CD8-positive, alpha-beta memory T cell (primary cell): Measurements from ENCODE around the gene MOB1B. TPM values are rescaled to one million over a fixed set of nuclear protein-coding genes. Genes with fewer than 3 reads are reported as not detected.
A peak's percentile ranks its signal among the peaks of the same experiment; 100 is the strongest.

ENCODE experiments used
- CTCF ChIA-PET: fragments of 350-600 bp; sonication (Branson Sonifier 250); formaldehyde crosslinking; loops from one replicate; lab custom pipeline; 2021; ENCODE audit warnings: antibody characterized with exemption; lab: Charles Lee
- POLR2A ChIA-PET: fragments of 350-600 bp; sonication (Branson Sonifier 250); formaldehyde crosslinking; loops from one replicate; lab custom pipeline; 2021; ENCODE audit warnings: antibody characterized with exemption; lab: Charles Lee
- DNase-seq, 5 donors: peaks; one replicate each; pipeline versions ENCODE4 v3.0.0 to v3.0.0-alpha.2; 2020 to 2022; ENCODE audit warnings: mixed read lengths in 1 of 5
- H3K27ac ChIP-seq: one replicate; pipeline ENCODE4 v1.7.0; 2013; ENCODE audit warnings: low read depth, mild to moderate bottlenecking, low read length, moderate library complexity
- H3K27me3 ChIP-seq: 2 replicates; pipeline ENCODE4 v1.7.0; 2013; ENCODE audit warnings: low read length, mild to moderate bottlenecking; ENCODE audit not compliant: insufficient read depth, poor library complexity, severe bottlenecking
- H3K36me3 ChIP-seq: 2 replicates; pipeline ENCODE4 v1.7.0; 2013; ENCODE audit warnings: mild to moderate bottlenecking, low read length, moderate library complexity; ENCODE audit not compliant: insufficient read depth
- H3K4me1 ChIP-seq: 2 replicates; pipeline ENCODE4 v1.7.0; 2013; ENCODE audit warnings: mild to moderate bottlenecking, low read length, moderate library complexity; ENCODE audit not compliant: insufficient read depth
- H3K4me3 ChIP-seq: 2 replicates; pipeline ENCODE4 v1.7.0; 2013; ENCODE audit warnings: mild to moderate bottlenecking, low read length
- H3K9me3 ChIP-seq: 2 replicates; pipeline ENCODE4 v1.7.0; 2013; ENCODE audit warnings: mild to moderate bottlenecking, low read length
- H3K27ac Mint-ChIP-seq, 8 donors: one replicate each; pipeline ENCODE4 v1.8.0; 2020 to 2021; ENCODE audit warnings: mixed read lengths in 8 of 8, mild to moderate bottlenecking in 6 of 8, inconsistent platforms in 3 of 8, moderate library complexity in 3 of 8
- H3K27me3 Mint-ChIP-seq, 2 donors: one replicate each; pipeline ENCODE4 v1.8.0; 2020 to 2021; ENCODE audit warnings: mixed read lengths in 2 of 2, mild to moderate bottlenecking in 1 of 2, moderate library complexity in 1 of 2
- H3K36me3 Mint-ChIP-seq, 3 donors: one replicate each; pipeline ENCODE4 v1.8.0; 2020 to 2021; ENCODE audit warnings: mixed read lengths in 3 of 3, inconsistent platforms in 1 of 3, mild to moderate bottlenecking in 1 of 3
- H3K4me1 Mint-ChIP-seq, 3 donors: one replicate each; pipeline ENCODE4 v1.8.0; 2020 to 2021; ENCODE audit warnings: mixed read lengths in 3 of 3, inconsistent platforms in 1 of 3, mild to moderate bottlenecking in 1 of 3
- H3K4me3 Mint-ChIP-seq, 7 donors: one replicate each; pipeline ENCODE4 v1.8.0; 2020 to 2021; ENCODE audit warnings: mixed read lengths in 7 of 7, mild to moderate bottlenecking in 6 of 7, moderate library complexity in 4 of 7, inconsistent platforms in 2 of 7
- H3K9me3 Mint-ChIP-seq, 5 donors: one replicate each; pipeline ENCODE4 v1.8.0; 2020 to 2022; ENCODE audit warnings: mixed read lengths in 5 of 5, mild to moderate bottlenecking in 3 of 5, moderate library complexity in 2 of 5, inconsistent platforms in 1 of 5
- polyA plus RNA-seq: library from polyadenylated mRNA; unstranded; fragments of 300-500 nt; fragmentation: Illumina TruSeq; gene quantifications from one replicate; pipeline ENCODE4 v1.2.3, GENCODE V29; 2021
- total RNA-seq, 2 experiments: library from RNA; stranded (reverse); gene quantifications; one replicate each; pipeline ENCODE4 v1.2.3, GENCODE V29; 2021

Gene MOB1B
- total and polyA plus RNA-seq, 3 experiments from 2014 or later, result 1.6 to 19.8 (median 18.4) TPM

DNA sequence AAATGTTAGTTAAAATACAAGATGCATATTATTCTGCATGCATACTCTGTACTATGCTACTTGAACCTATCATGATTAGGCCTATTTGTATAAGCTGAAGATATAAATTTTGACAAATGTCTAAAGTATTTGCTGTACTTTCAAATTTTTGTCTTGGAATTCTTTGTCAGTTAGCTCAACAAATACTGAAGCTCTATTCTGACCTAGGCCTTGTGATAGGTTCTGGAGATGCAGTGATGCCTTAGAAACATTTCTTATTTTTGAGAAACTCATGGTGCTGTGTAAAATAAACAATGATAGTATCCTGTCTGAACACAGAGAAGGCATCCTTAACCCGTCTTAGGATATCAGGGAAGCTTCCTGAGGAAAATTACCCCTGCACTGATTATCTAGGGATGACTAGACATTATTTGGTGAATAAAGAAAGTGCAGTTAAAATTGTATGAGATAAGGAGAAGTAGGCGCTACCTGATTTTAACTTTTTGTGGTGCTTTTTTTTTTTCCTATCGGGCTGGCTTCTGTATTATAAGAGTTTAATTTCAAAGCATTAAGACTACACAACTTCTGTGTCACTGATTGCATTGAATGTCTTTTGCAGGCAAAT is 43.4 kb downstream of the MOB1B start:
- ChIA-PET POLR2A (no interaction called here), CTCF (interaction anchor here (0.7 kb wide), 1 partner anchor 12 kb away, joined by 4 read pairs; no protein-coding TSS in a partner anchor)
- no peaks in the 10 kb centered on the region for H3K27me3 ChIP-seq
- Mint-ChIP-seq H3K4me3 (no peak overlapping the region), H3K27ac (no peak overlapping the region), H3K36me3 (peaks cover 3 to 7% (median 3%) of the 10 kb centered on the region in 3 donors), H3K9me3 (peaks cover 0 to 3% (median 0%) of the 10 kb centered on the region in 5 donors), H3K27me3 (no peaks in the 10 kb centered on the region), H3K4me1 (peaks cover 11 to 15% (median 11%) of the 10 kb centered on the region in 3 donors)
- H3K36me3 ChIP-seq, result no peaks in the 10 kb centered on the region
- no peak for DNase-seq
- no peaks in the 10 kb centered on the region for H3K9me3 ChIP-seq
- H3K4me1 ChIP-seq, result no peaks in the 10 kb centered on the region
- no peak overlapping the region for H3K4me3 ChIP-seq
- H3K27ac ChIP-seq, result no peak overlapping the region

DNA sequence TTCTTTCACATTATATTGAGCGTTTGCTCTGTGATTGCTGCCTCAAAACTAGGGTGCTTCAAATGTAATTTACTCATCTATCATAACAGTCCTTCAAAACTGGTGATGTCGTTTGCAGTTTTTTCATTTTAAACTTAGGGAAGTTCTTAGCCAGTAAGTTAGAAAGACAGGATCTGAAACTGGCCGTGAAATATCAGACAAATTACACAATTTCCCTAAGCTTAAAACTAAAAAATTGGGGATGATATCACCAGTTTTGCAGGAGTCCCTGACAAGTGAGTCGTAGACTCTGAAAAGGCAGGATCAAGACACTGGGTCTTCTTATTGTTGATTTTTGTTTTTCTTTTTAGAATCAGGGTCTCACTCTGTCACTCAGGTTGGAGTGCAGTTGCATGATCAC is 44.8 kb downstream of the MOB1B start:
- no peak overlapping the region for H3K27ac ChIP-seq
- CTCF ChIA-PET, result no interaction called here
- no peaks in the 10 kb centered on the region for H3K36me3 ChIP-seq

DNA sequence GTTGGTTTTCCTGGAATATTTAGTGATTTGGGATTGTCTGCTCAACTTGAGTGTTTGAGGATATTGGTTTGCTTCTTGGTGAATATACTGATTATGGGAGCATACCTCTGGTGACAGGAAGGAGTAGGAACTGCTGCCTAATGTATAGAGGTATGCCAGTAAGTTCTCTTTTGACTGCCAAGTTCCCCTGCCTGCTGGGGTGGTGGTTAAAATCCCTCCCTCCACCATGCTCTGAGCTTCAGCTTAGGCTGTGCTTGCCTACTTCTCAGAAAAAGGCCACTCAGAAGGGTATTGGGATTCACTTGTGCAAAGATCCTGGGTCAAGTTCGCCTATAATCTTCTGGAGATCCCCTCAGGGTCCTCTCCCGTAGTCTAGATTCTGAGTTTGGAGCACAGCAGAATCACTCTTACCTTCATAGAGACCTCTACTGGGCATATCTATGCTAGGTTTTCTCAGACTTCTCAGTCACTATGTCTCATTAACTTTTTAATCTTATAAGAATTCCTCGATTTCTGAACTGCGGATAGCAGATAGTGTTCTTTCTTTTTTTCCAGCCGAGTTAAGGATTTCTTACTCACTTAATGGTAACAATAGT is 46.6 kb downstream of the MOB1B start:
- Histone ChIP-seq H3K9me3 (no peaks in the 10 kb centered on the region), H3K36me3 (no peaks in the 10 kb centered on the region), H3K27me3 (no peaks in the 10 kb centered on the region), H3K4me3 (no peak overlapping the region), H3K27ac (no peak overlapping the region), H3K4me1 (no peaks in the 10 kb centered on the region)
- Mint-ChIP-seq H3K4me3 (no peak overlapping the region), H3K9me3 (peaks cover 0 to 3% (median 0%) of the 10 kb centered on the region in 5 donors), H3K27ac (peak overlapping the region in 1 of 8 donors; percentile 29), H3K4me1 (peaks cover 12 to 15% (median 13%) of the 10 kb centered on the region in 3 donors), H3K27me3 (no peaks in the 10 kb centered on the region), H3K36me3 (peaks cover 0 to 5% (median 3%) of the 10 kb centered on the region in 3 donors)
- CTCF ChIA-PET, result interaction anchor here (1.6 kb wide), 1 partner anchor 12 kb away, joined by 3 read pairs; no protein-coding TSS in a partner anchor
- DNase-seq, result no peak
- POLR2A ChIA-PET, result no interaction called here

More for the DNA sequence above, 44.8 kb downstream of the MOB1B start:
- Mint-ChIP-seq H3K27ac (no peak overlapping the region), H3K4me1 (peaks cover 11 to 13% (median 12%) of the 10 kb centered on the region in 3 donors), H3K9me3 (peaks cover 0 to 3% (median 0%) of the 10 kb centered on the region in 5 donors), H3K4me3 (no peak overlapping the region), H3K27me3 (no peaks in the 10 kb centered on the region), H3K36me3 (peaks cover 0 to 5% (median 5%) of the 10 kb centered on the region in 3 donors)
- no peak for DNase-seq
- no peak overlapping the region for H3K4me3 ChIP-seq
- no peaks in the 10 kb centered on the region for H3K4me1 ChIP-seq
- POLR2A ChIA-PET, result interaction anchor here (0.6 kb wide), 1 partner anchor 23 kb away, joined by 5 read pairs; no protein-coding TSS in a partner anchor
- H3K9me3 ChIP-seq, result no peaks in the 10 kb centered on the region
- no peaks in the 10 kb centered on the region for H3K27me3 ChIP-seq

DNA sequence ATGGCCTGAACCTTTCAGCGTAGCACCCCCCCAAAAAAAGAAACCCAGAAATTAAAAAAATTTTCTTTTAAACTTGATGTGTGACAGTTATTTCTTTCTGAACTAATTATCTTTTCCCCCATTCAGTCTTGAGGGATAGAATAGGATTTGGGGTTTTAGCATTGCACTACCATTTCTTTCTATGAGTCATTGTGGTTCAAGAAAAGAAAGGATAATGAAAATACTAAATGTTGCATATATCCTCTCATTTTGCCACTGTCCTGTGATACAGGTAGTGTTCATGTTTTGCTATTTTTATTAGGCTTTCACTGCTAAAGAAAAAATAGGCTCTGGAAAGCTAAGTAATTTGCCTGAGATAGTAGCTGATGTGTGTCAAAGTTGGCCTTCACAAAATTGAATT is 51.9 kb downstream of the MOB1B start:
- H3K27ac ChIP-seq, result no peak overlapping the region
- CTCF ChIA-PET, result no interaction called here
- POLR2A ChIA-PET, result no interaction called here
- H3K4me3 ChIP-seq, result no peak overlapping the region
- no peaks in the 10 kb centered on the region for H3K9me3 ChIP-seq
- Mint-ChIP-seq H3K36me3 (peaks cover 0 to 4% (median 2%) of the 10 kb centered on the region in 3 donors), H3K27me3 (no peaks in the 10 kb centered on the region), H3K4me3 (no peak overlapping the region), H3K27ac (peak overlapping the region in 2 of 8 donors; percentile 11 to 37), H3K9me3 (no peaks in the 10 kb centered on the region), H3K4me1 (peaks cover 5 to 16% (median 6%) of the 10 kb centered on the region in 3 donors)
- no peaks in the 10 kb centered on the region for H3K4me1 ChIP-seq
- DNase-seq, result no peak
- H3K36me3 ChIP-seq, result no peaks in the 10 kb centered on the region
- H3K27me3 ChIP-seq, result no peaks in the 10 kb centered on the region

DNA sequence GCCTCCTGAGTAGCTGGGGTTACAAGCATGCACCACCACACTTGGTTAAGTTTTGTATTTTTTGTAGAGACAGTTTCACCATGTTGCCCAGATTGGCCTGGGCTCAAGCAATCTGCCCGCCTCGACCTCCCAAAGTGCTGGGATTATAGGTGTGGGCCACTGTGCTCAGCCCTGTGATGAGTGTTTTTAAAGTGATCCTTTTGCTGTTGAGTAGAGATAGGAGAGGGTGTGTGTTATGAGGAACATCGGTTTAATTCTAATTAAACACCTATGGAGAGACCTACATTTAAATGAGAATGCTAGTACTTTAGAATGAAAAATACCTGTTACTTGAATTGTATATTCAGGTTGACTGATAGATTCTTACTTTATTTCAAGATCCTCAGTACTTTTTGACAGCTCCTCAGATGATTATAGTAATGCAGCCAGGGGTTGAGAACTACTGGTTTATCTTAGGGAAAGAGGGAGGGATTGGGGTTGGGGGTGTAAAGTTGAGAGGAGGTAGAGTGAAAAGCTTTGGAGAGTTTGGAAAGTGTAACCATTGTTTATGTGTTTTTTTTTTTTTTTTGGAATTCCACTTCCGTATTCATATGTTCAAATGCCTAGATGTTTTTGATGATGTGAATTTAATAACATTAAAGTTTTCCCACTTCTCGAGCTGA is 54.5 kb downstream of the MOB1B start:
- Mint-ChIP-seq H3K36me3 (peaks cover 0 to 14% (median 3%) of the 10 kb centered on the region in 3 donors), H3K9me3 (no peaks in the 10 kb centered on the region), H3K4me1 (peaks cover 5 to 11% (median 5%) of the 10 kb centered on the region in 3 donors), H3K4me3 (no peak overlapping the region), H3K27ac (peak overlapping the region in 3 of 8 donors; percentile 8 to 42 (median 13)), H3K27me3 (no peaks in the 10 kb centered on the region)
- ChIA-PET POLR2A (interaction anchor here (0.7 kb wide), 1 partner anchor 71 kb away, joined by 5 read pairs; no protein-coding TSS in a partner anchor), CTCF (interaction anchor here (0.6 to 0.9 kb wide), 2 partner anchors 11 to 314 kb away, joined by 3 to 4 read pairs; no protein-coding TSS in a partner anchor)
- Histone ChIP-seq H3K9me3 (no peaks in the 10 kb centered on the region), H3K4me1 (no peaks in the 10 kb centered on the region), H3K36me3 (peaks cover 7% of the 10 kb centered on the region), H3K4me3 (no peak overlapping the region), H3K27ac (no peak overlapping the region), H3K27me3 (no peaks in the 10 kb centered on the region)
- no peak for DNase-seq

DNA sequence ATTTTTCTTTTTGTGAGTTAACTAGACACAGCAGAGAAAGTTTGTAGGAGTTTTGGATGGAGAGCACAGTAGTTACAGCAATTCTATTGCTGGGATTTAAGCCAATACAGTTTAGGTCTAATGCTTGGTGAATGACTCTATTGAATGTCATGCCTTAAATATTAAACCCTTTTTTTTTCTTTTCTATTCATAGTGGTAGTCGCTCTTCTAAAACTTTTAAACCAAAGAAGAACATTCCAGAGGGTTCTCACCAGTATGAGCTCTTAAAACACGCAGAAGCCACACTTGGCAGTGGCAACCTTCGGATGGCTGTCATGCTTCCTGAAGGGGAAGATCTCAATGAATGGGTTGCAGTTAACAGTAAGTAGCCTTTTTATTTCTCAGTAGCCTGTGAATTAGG is 56.5 kb downstream of the MOB1B start:
- Histone ChIP-seq H3K9me3 (no peaks in the 10 kb centered on the region), H3K4me3 (no peak overlapping the region), H3K27me3 (no peaks in the 10 kb centered on the region), H3K4me1 (no peaks in the 10 kb centered on the region), H3K36me3 (peaks cover 7% of the 10 kb centered on the region), H3K27ac (no peak overlapping the region)
- H3K4me3 Mint-ChIP-seq, result no peak overlapping the region
- H3K4me1 Mint-ChIP-seq, result peaks cover 5 to 7% (median 5%) of the 10 kb centered on the region in 3 donors
- no peaks in the 10 kb centered on the region for H3K9me3 Mint-ChIP-seq
- no peak overlapping the region for H3K27ac Mint-ChIP-seq
- ChIA-PET POLR2A (no interaction called here), CTCF (no interaction called here)
- no peak for DNase-seq
- H3K36me3 Mint-ChIP-seq, result peaks cover 0 to 23% (median 1%) of the 10 kb centered on the region in 3 donors
- H3K27me3 Mint-ChIP-seq, result no peaks in the 10 kb centered on the region

DNA sequence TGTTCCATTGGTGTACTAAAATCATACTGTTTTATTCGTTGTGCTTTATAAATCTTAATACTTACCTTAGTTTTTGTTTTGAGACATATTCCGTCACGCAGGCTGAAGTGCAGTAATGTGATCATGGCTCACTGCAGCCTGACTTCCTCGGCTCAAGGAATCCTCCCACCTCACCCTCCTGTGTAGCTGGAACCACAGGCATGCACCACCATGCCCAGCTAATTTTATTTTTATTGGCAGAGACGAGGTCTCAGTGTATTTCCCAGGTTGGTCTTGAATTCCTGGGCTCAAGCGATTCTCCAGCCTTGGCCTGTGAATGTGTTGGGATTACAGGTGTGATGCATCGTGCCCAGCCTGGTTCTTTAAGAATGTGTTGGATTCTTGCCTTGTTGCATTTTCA is 66.9 kb downstream of the MOB1B start:
- no peaks in the 10 kb centered on the region for H3K27me3 Mint-ChIP-seq
- CTCF ChIA-PET, result no interaction called here
- POLR2A ChIA-PET, result no interaction called here

DNA sequence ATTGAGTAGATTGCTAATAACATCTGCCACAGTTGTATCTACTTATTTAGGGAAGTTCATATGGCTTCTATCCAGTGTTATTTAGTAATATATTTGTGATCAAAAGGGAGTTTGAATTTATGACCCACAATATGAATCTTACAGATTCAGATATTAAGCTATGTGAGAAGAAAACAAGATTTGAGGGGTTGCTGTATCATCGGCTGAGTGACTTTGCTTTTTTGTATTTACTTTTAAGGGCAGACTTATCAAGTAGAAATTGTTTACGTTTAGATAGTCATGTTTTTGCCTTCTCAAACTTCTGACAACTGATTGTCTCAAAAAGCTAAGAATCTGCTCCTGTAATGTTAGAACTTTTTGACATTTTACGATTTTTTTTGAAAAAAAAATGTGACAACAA is 74.1 kb downstream of the MOB1B start:
- CTCF ChIA-PET, result no interaction called here
- Mint-ChIP-seq H3K27me3 (no peaks in the 10 kb centered on the region), H3K4me1 (no peaks in the 10 kb centered on the region)

More for the DNA sequence above, 66.9 kb downstream of the MOB1B start:
- Histone ChIP-seq H3K27ac (no peak overlapping the region), H3K4me3 (no peak overlapping the region), H3K9me3 (no peaks in the 10 kb centered on the region), H3K36me3 (no peaks in the 10 kb centered on the region), H3K4me1 (no peaks in the 10 kb centered on the region), H3K27me3 (no peaks in the 10 kb centered on the region)
- no peak for DNase-seq
- no peak overlapping the region for H3K27ac Mint-ChIP-seq
- no peaks in the 10 kb centered on the region for H3K4me1 Mint-ChIP-seq
- no peaks in the 10 kb centered on the region for H3K9me3 Mint-ChIP-seq
- H3K36me3 Mint-ChIP-seq, result peaks cover 0 to 33% (median 5%) of the 10 kb centered on the region in 3 donors
- H3K4me3 Mint-ChIP-seq, result no peak overlapping the region

More for the DNA sequence above, 74.1 kb downstream of the MOB1B start:
- Mint-ChIP-seq H3K36me3 (peaks cover 0 to 50% (median 9%) of the 10 kb centered on the region in 3 donors), H3K9me3 (no peaks in the 10 kb centered on the region), H3K4me3 (no peak overlapping the region), H3K27ac (no peak overlapping the region)
- DNase-seq, result no peak
- Histone ChIP-seq H3K4me1 (no peaks in the 10 kb centered on the region), H3K27ac (no peak overlapping the region), H3K9me3 (no peaks in the 10 kb centered on the region), H3K36me3 (no peaks in the 10 kb centered on the region), H3K4me3 (no peak overlapping the region), H3K27me3 (no peaks in the 10 kb centered on the region)
- POLR2A ChIA-PET, result no interaction called here
